B cell (primary cell): ENCODE data around the gene ZBTB46. TPM values are rescaled to one million over a fixed set of nuclear protein-coding genes. Genes with fewer than 3 reads are reported as not detected.

Experiments used
- ATAC-seq: fragments of 200-7000 bp; cut with Tn5 transposase; one replicate; pipeline ENCODE4 v1.10.0; 2021; ENCODE audit warnings: low read depth, mild to moderate bottlenecking, moderate number of reproducible peaks, moderate library complexity
- CTCF ChIA-PET: fragments of 350-600 bp; sonication (Branson Sonifier 250); formaldehyde crosslinking; loops from one replicate; lab custom pipeline; 2021; ENCODE audit warnings: antibody characterized with exemption, inconsistent platforms; lab: Charles Lee
- POLR2A ChIA-PET: fragments of 350-600 bp; sonication (Branson Sonifier 250); formaldehyde crosslinking; loops from one replicate; lab custom pipeline; 2021; ENCODE audit warnings: antibody characterized with exemption; lab: Charles Lee
- DNase-seq: peaks from one replicate; pipeline ENCODE4 v3.0.0; 2013
- H2AFZ ChIP-seq: 2 replicates; pipeline ENCODE4 v1.6.1; 2012; ENCODE audit warnings: mild to moderate bottlenecking, low read depth, low read length; ENCODE audit not compliant: insufficient read depth, poor library complexity, severe bottlenecking
- H3K27ac ChIP-seq, 2 donors: 1 replicate in 1 of 2; 2 replicates in 1 of 2; pipeline ENCODE4 v1.5.1; 2012 to 2013; ENCODE audit warnings: low read length in 2 of 2, mild to moderate bottlenecking in 2 of 2, moderate library complexity in 1 of 2
- H3K27me3 ChIP-seq, 4 experiments: fragments of 200-600 bp in 1 of 4; sonication (generic) in 1 of 4; replicated peaks in 1 of 4; 1 replicate in 2 of 4; 2 replicates in 2 of 4; pipeline versions ENCODE4 v1.6.1 to v1.7.0; 2013 to 2016; ENCODE audit warnings: low read length in 3 of 4, mild to moderate bottlenecking in 2 of 4, mixed read lengths in 1 of 4, moderate library complexity in 1 of 4; ENCODE audit not compliant: insufficient read depth in 4 of 4, control insufficient read depth in 3 of 4; ENCODE audit errors: control extremely low read depth in 1 of 4
- H3K36me3 ChIP-seq, 2 experiments: replicated peaks in 1 of 2; 1 replicate in 1 of 2; 2 replicates in 1 of 2; pipeline versions ENCODE4 v1.6.1 to v1.7.1; 2013; ENCODE audit warnings: low read length in 1 of 2; ENCODE audit not compliant: insufficient read depth in 2 of 2, control insufficient read depth in 1 of 2; ENCODE audit errors: control extremely low read depth in 1 of 2, extremely low read depth in 1 of 2
- H3K4me1 ChIP-seq, 2 donors: fragments of 200-600 bp in 1 of 2; sonication (generic) in 1 of 2; 1 replicate in 1 of 2; 2 replicates in 1 of 2; pipeline versions ENCODE4 v1.5.1 to v1.6.1; 2013 to 2017; ENCODE audit warnings: low read length in 2 of 2; ENCODE audit not compliant: control insufficient read depth in 2 of 2, insufficient read depth in 2 of 2
- H3K4me2 ChIP-seq: replicated peaks from 2 replicates; pipeline ENCODE3; 2012; ENCODE audit warnings: mild to moderate bottlenecking, low read depth, low read length; ENCODE audit not compliant: poor library complexity, severe bottlenecking
- H3K4me3 ChIP-seq, 5 experiments: fragments of 200-600 bp in 1 of 5; sonication (generic) in 1 of 5; 1 replicate in 3 of 5; 2 replicates in 2 of 5; pipeline versions ENCODE4 v1.5.1 to v1.7.0; 2011 to 2016; ENCODE audit warnings: low read length in 4 of 5, mild to moderate bottlenecking in 4 of 5, low read depth in 2 of 5, control low read depth in 1 of 5, moderate library complexity in 1 of 5; ENCODE audit not compliant: insufficient read depth in 1 of 5; ENCODE audit errors: control extremely low read depth in 1 of 5, extremely low read depth in 1 of 5
- H3K79me2 ChIP-seq: fragments of 200-600 bp; sonication (generic); one replicate; pipeline ENCODE4 v1.6.0; 2016; ENCODE audit warnings: low read length; ENCODE audit not compliant: control insufficient read depth, insufficient read depth
- H3K9ac ChIP-seq: fragments of 200-600 bp; sonication (generic); 2 replicates; pipeline ENCODE4 v1.6.1; 2017; ENCODE audit warnings: mild to moderate bottlenecking, low read length, moderate library complexity
- H3K9me3 ChIP-seq, 3 donors: one replicate each; pipeline versions ENCODE4 v1.6.1 to v1.7.1; 2013; ENCODE audit warnings: low read length in 2 of 3; ENCODE audit not compliant: control insufficient read depth in 2 of 3, insufficient read depth in 1 of 3; ENCODE audit errors: control extremely low read depth in 1 of 3
- H4K20me1 ChIP-seq: 2 replicates; pipeline ENCODE4 v1.6.0; 2012; ENCODE audit warnings: mild to moderate bottlenecking, low read length; ENCODE audit not compliant: insufficient read depth, control insufficient read depth, poor library complexity, severe bottlenecking
- H3K27ac Mint-ChIP-seq: one replicate; pipeline ENCODE4 v1.8.0; 2021; ENCODE audit warnings: mixed read lengths
- H3K27me3 Mint-ChIP-seq: one replicate; pipeline ENCODE4 v1.8.0; 2021; ENCODE audit warnings: mixed read lengths
- H3K4me1 Mint-ChIP-seq: one replicate; pipeline ENCODE4 v1.8.0; 2021; ENCODE audit warnings: mixed read lengths
- H3K4me3 Mint-ChIP-seq: one replicate; pipeline ENCODE4 v1.8.0; 2021; ENCODE audit warnings: mixed read lengths
- H3K9me3 Mint-ChIP-seq: one replicate; pipeline ENCODE4 v1.8.0; 2022; ENCODE audit warnings: mixed read lengths; ENCODE audit not compliant: insufficient read depth
- CTCF ChIP-seq: fragments of 200-600 bp; IDR thresholded peaks from one replicate; pipeline ENCODE4 v1.8.0; 2022; ENCODE audit warnings: antibody characterized with exemption, mild to moderate bottlenecking
- EZH2 ChIP-seq: IDR thresholded peaks from 2 replicates; pipeline ENCODE4 v1.6.1; 2012; ENCODE audit warnings: borderline replicate concordance, low read depth, mild to moderate bottlenecking, moderate library complexity, low read length; ENCODE audit not compliant: insufficient read depth, poor library complexity, severe bottlenecking
- WGBS: methylation state at CpG from one replicate; pipeline ENCODE4 v1.1.5; 2013; ENCODE audit warnings: missing lambda C conversion rate; ENCODE audit not compliant: insufficient coverage; 5-methylcytosine and 5-hydroxymethylcytosine counted together
- intact Hi-C: fragments of 100-400 bp; cut with micrococcal nuclease; formaldehyde crosslinking; loops from one replicate; pipeline ENCODE4 v1.10.0; 2022
- polyA plus RNA-seq: library from polyadenylated mRNA; depleted of rRNA; stranded (reverse); fragments of >200 nt; gene quantifications from 2 replicates; pipeline ENCODE4 v1.2.3, GENCODE V29; 2012
- total RNA-seq, 2 donors: library from RNA; stranded (reverse); fragments of 120-200 nt in 1 of 2; gene quantifications; 1 replicate in 1 of 2; 2 replicates in 1 of 2; pipeline versions ENCODE4 v1.2.3 to v1.2.4, GENCODE V29; 2013 to 2022

The ZBTB46 gene
- total and polyA plus RNA-seq, 2 donors (not counting 1 experiment from before 2014, with no cell fraction given) = 0.16 to 0.64 TPM

- WGBS = 98% methylated on average over 92 of the region's 95 CpGs
- intact Hi-C loops = no loop called here
- Histone ChIP-seq H3K27me3 (no peaks in the 10 kb centered on the region), H3K79me2 (peaks cover 27% of the 10 kb centered on the region), H3K9ac (no peak overlapping the region), H3K36me3 (peaks cover 0 to 4% of the 10 kb centered on the region in 2 experiments), H3K27ac (no peak overlapping the region), H2AFZ (no peak overlapping the region), H3K4me2 (no peak overlapping the region), H3K4me3 (no peak overlapping the region), H3K4me1 (peaks cover 33 to 41% of the 10 kb centered on the region in 2 donors), H3K9me3 (no peaks in the 10 kb centered on the region), H4K20me1 (no peaks in the 10 kb centered on the region)
- Mint-ChIP-seq H3K27me3 (no peaks in the 10 kb centered on the region), H3K4me1 (peaks cover 44% of the 10 kb centered on the region), H3K9me3 (no peaks in the 10 kb centered on the region), H3K27ac (no peak overlapping the region), H3K4me3 (no peak overlapping the region)
- POLR2A ChIA-PET = no interaction called here
- no peak for DNase-seq
- TF ChIP-seq CTCF = no peak
- TF ChIP-seq EZH2 = no peak
- no peak for ATAC-seq
- CTCF ChIA-PET = interaction anchor here (1.2 to 4.4 kb wide), 3 partner anchors 76 to 366 kb away, joined by 5 to 29 read pairs (median 16); partner anchors contain the start of gene PTK6
Measured at GRCh38 chr20:63861981-63862901, 31.2 kb upstream of the ZBTB46 start.
